ENCODE results near the gene LYST. TPM values are rescaled to one million over a fixed set of nuclear protein-coding genes. Genes with fewer than 3 reads are reported as not detected.

The LYST gene
- total RNA-seq, 1 donor from 2014 or later: 7.2 TPM

- Mint-ChIP-seq H3K4me3 (no peak overlapping the region), H3K4me1 (no peaks in the 10 kb centered on the region), H3K27ac (no peak overlapping the region), H3K36me3 (no peaks in the 10 kb centered on the region), H3K9me3 (no peaks in the 10 kb centered on the region), H3K27me3 (ENCODE audit: low read depth) (peaks cover 35% of the 10 kb centered on the region)
- DNase-seq (ENCODE audit: low spot score in 2 of 2, unreplicated experiment in 2 of 2): no peak
- TF ChIP-seq CTCF (IDR thresholded peaks at IDR 0.05; ENCODE audit: unreplicated experiment): no peak
These were observed 16.1 kb upstream of the LYST start for GRCh38 chr1:235882816-235883215.

- no peaks in the 10 kb centered on the region for H3K4me1 Mint-ChIP-seq
- no peak overlapping the region for H3K27ac Mint-ChIP-seq
- H3K36me3 Mint-ChIP-seq: no peaks in the 10 kb centered on the region
- no peak for DNase-seq (ENCODE audit: low spot score in 2 of 2, unreplicated experiment in 2 of 2)
- no peak overlapping the region for H3K4me3 Mint-ChIP-seq
- H3K27me3 Mint-ChIP-seq (ENCODE audit: low read depth): peaks cover 38% of the 10 kb centered on the region
- no peak for TF ChIP-seq CTCF (IDR thresholded peaks at IDR 0.05; ENCODE audit: unreplicated experiment)
- no peaks in the 10 kb centered on the region for H3K9me3 Mint-ChIP-seq
These were observed 15.4 kb upstream of the LYST start for GRCh38 chr1:235881930-235882700.

- no peak for DNase-seq (ENCODE audit: low spot score in 2 of 2, unreplicated experiment in 2 of 2)
- H3K4me1 Mint-ChIP-seq: no peaks in the 10 kb centered on the region
- H3K27me3 Mint-ChIP-seq (ENCODE audit: low read depth): peaks cover 71% of the 10 kb centered on the region
- no peak overlapping the region for H3K4me3 Mint-ChIP-seq
- no peak for TF ChIP-seq CTCF (IDR thresholded peaks at IDR 0.05; ENCODE audit: unreplicated experiment)
- H3K9me3 Mint-ChIP-seq: no peaks in the 10 kb centered on the region
- H3K27ac Mint-ChIP-seq: no peak overlapping the region
- H3K36me3 Mint-ChIP-seq: no peaks in the 10 kb centered on the region
These were observed 11.5 kb upstream of the LYST start for GRCh38 chr1:235878082-235878811.

- DNase-seq (ENCODE audit: low spot score in 2 of 2, unreplicated experiment in 2 of 2): no peak
- H3K27ac Mint-ChIP-seq: no peak overlapping the region
- no peaks in the 10 kb centered on the region for H3K36me3 Mint-ChIP-seq
- H3K27me3 Mint-ChIP-seq (ENCODE audit: low read depth): peaks cover 70% of the 10 kb centered on the region
- H3K4me3 Mint-ChIP-seq: no peak overlapping the region
- no peak for TF ChIP-seq CTCF (IDR thresholded peaks at IDR 0.05; ENCODE audit: unreplicated experiment)
- no peaks in the 10 kb centered on the region for H3K4me1 Mint-ChIP-seq
- no peaks in the 10 kb centered on the region for H3K9me3 Mint-ChIP-seq
These were observed 9.7 kb upstream of the LYST start for GRCh38 chr1:235876402-235876841.

- H3K4me1 Mint-ChIP-seq: no peaks in the 10 kb centered on the region
- peaks cover 67% of the 10 kb centered on the region for H3K27me3 Mint-ChIP-seq (ENCODE audit: low read depth)
- H3K4me3 Mint-ChIP-seq: no peak overlapping the region
- H3K9me3 Mint-ChIP-seq: no peaks in the 10 kb centered on the region
- no peak for DNase-seq (ENCODE audit: low spot score in 2 of 2, unreplicated experiment in 2 of 2)
- TF ChIP-seq CTCF (IDR thresholded peaks at IDR 0.05; ENCODE audit: unreplicated experiment): no peak
- H3K36me3 Mint-ChIP-seq: no peaks in the 10 kb centered on the region
- no peak overlapping the region for H3K27ac Mint-ChIP-seq
These were observed 8.4 kb upstream of the LYST start for GRCh38 chr1:235875036-235875597.

All from mesothelial cell of epicardium (in vitro differentiated cells).